ENCODE data around the gene HMCN1.
A peak's percentile ranks its signal among the peaks of the same experiment; 100 is the strongest.
"Not testable (repeated sequence)": the region's sequence is repeated elsewhere in the genome, so short reads cannot be mapped to it uniquely, and the experiment has no call there.

HMCN1 gene

DNA sequence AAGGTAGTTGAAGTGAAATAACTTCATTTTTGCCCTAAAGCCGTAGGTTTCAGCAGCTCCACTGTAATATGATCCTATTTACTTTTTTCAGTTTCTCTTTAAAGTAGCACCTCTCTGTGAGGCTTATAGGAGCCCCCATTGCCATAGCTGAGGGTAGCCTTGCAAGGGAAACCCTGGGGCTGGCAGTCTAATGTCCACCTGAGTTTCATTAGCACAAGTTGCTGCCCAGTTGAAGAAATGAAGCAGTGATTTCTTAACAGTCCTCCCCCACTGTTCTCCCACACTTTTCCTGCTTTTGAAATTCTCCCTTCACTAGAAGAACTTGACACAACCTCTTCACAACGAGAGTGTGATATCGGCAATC, 1.5 kb downstream of the HMCN1 start:
- DNase-seq (ENCODE audit: low read depth, low spot score): no peak
- H3K27ac ChIP-seq: no peak overlapping the region

GRCh38 chr1:185739967-185740366, 5.8 kb downstream of the HMCN1 start:
- no peak overlapping the region for H3K27ac ChIP-seq
- no peak for DNase-seq (ENCODE audit: low read depth, low spot score)

DNA sequence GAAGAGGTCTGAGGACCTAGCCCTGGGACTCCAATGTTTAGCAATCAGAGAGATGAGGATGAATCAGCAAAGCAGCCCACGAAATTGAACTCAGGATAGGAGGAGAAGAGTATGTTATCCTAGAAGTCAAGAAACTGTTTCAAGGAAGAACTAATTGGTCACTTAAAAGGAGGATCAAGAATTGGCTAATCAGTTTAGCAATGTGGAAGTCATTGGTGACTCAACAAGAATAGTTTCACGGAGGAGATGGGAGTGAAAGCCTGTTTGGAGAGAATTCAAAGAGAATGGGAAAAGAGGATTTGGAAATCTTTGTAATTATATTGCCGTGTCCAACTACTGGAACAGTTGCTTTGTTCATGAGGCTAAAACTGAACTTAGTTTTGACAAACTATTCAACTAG, 7.4 kb downstream of the HMCN1 start:
- no peak overlapping the region for H3K27ac ChIP-seq

DNA sequence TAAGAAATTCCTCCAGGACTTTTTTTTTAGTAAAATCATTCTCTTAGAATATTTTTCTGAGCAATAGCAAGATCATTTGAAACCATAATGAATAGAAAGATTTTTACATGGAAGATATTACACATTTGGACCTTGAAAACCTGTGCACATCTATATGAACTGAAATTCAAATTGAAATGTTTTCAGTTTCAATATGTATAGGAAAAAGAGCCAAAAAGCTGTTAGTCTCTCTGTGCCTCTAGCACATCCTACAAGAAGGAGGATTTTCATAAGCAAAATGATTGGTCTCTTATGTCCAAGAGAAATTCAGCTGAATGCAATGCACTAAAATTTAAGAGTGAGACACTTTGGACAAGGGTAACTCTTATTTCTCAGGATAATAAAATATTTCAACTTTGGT, 8.2 kb downstream of the HMCN1 start:
- no peak for DNase-seq (ENCODE audit: low read depth, low spot score)

More for the DNA sequence above, 7.4 kb downstream of the HMCN1 start:
- DNase-seq (ENCODE audit: low read depth, low spot score): no peak

GRCh38 chr1:185745165-185745564, 11.0 kb downstream of the HMCN1 start:
- DNase-seq (ENCODE audit: low read depth, low spot score): no peak

More for the DNA sequence above, 8.2 kb downstream of the HMCN1 start:
- no peak overlapping the region for H3K27ac ChIP-seq

GRCh38 chr1:185759061-185759460, 24.9 kb downstream of the HMCN1 start:
- no peak overlapping the region for H3K27ac ChIP-seq
- no peak for DNase-seq (ENCODE audit: low read depth, low spot score)

More at GRCh38 chr1:185745165-185745564, 11.0 kb downstream of the HMCN1 start:
- H3K27ac ChIP-seq: no peak overlapping the region

DNA sequence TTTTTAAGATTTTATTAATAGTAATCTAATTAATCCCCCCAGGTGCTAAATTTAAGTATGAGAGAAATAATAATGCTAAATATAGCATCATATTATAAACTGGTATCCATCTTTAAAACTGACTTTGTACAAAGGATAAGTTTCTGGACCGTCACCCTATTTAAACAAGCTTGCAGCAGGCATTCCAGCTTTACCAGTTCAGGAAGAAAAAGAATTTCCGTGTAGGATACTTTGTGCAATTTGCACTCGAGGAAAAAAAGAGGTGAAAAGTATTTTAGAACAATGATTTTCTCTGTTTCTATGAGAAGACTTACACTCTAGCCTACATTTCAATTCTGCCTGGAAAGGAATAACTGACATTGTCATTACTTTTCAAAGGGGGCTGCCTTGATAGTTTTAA, 27.6 kb downstream of the HMCN1 start:
- no peak for DNase-seq (ENCODE audit: low read depth, low spot score)
- no peak overlapping the region for H3K27ac ChIP-seq

DNA sequence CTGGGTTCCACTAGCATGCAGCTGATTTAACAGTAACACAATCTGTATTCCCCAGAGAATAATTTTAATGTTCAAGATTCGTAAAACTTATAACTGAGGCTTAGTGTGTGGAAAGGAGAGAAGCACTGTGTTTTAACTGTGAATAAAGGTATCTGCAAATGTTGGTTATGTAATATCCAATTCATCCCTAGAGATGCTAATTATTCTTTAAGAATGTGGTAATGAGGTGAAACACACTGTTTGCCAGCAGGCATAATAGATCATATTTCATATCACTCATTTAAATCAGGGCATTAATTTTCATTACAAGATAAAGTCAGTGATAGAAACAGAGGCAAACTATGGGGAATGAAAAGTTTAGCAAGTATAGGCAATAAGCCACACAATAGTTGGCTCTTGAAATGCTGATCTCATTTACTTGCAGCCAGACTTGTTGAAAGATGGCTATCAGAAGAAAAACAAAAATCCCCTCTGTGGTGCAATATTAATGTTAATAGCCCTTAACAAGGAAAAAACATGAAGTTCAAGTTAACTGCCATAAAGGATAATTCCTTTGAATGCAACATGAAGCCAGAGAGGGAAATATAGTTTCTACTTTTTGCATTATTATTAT, 33.4 kb downstream of the HMCN1 start:
- no peak for DNase-seq (ENCODE audit: low read depth, low spot score)
- no peak overlapping the region for H3K27ac ChIP-seq

- no peak overlapping the region for H3K27ac ChIP-seq
- DNase-seq (ENCODE audit: low read depth, low spot score): peak; percentile 31
These were observed 34.2 kb downstream of the HMCN1 start for GRCh38 chr1:185768371-185768770.

- H3K27ac ChIP-seq: no peak overlapping the region
- DNase-seq (ENCODE audit: low read depth, low spot score): no peak
These were observed 34.9 kb downstream of the HMCN1 start for GRCh38 chr1:185769136-185769535.

DNA sequence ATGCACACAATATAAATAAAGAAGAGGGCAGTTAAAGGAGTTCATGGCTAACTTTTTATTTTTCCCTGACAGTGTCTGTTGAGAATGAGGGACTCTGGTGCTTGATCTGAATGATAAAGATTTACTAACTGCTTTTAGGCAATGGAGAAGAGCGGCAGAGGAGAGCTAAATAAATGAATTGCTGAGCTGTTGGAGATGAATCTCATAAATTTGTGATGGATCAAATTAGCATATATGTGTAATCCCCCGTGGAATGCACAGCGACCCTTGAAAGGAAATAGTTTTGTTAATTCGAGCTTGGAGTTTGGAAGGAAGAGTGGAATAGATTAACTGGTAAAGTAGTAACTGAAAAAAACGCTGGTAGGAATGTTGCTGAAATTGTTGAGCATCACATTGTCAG, 40.2 kb downstream of the HMCN1 start:
- no peak for DNase-seq (ENCODE audit: low read depth, low spot score)
- H3K27ac ChIP-seq: no peak overlapping the region

- DNase-seq (ENCODE audit: low read depth, low spot score): no peak
- no peak overlapping the region for H3K27ac ChIP-seq
These were observed 41.3 kb downstream of the HMCN1 start for GRCh38 chr1:185775501-185775900.

- H3K27ac ChIP-seq: no peak overlapping the region
- no peak for DNase-seq (ENCODE audit: low read depth, low spot score)
These were observed 42.3 kb downstream of the HMCN1 start for GRCh38 chr1:185776522-185776921.

DNA sequence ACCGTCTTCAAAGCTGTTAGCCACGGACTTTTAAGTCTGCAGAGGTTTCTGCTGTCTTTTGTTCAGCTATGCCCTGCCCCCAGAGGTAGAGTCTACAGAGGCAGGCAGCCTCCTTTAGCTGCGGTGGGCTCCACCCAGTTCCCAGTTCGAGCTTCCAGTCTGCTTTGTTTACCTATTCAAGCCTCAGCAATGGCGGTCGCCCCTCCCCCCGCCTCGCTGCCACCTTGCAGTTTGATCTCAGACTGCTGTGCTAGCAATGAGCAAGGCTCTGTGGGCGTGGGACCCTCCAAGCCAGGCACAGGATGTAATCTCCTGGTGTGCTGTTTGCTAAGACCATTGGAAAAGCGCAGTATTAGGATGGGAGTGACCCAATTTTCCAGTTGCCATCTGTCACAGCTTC, 49.7 kb downstream of the HMCN1 start:
- not testable (repeated sequence) for H3K27ac ChIP-seq; DNase-seq (ENCODE audit: low read depth, low spot score)

DNA sequence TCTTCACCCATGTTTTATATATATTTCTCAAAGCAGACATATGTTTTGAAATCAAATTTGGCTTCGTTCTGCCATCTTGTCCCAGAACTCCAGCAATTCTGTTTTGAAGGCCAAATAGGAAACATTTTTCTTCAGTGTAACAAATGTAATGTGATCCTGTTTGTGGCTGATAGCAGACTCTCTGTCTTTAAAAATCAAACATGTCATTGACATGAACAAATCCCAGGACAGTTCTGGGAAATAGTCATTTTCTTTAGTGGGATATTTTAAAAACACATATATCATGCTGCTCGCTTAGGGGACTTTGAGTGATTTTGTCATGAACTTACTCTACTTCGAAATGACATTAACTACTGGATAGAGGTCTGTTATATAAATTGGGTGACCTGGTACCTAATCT, 51.4 kb downstream of the HMCN1 start:
- no peak overlapping the region for H3K27ac ChIP-seq
- no peak for DNase-seq (ENCODE audit: low read depth, low spot score)

DNA sequence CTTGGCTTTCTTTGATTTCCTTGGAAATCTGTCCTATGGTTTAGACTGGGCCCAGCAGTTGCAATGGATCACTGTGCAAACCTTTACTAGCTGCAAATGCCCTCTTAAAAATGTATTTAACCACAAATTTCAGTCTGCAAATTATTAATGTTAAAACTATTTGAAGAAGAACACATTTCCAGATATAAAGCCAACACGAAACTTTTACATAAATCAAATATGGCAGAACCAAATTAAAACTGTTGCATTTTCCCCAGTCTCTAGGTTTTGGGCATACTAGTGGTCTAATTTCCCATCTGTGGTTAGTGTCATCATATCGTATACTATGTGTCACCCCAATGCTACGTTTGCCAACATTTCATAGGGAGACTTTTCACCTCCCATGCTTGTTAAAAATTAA, 52.3 kb downstream of the HMCN1 start:
- no peak for DNase-seq (ENCODE audit: low read depth, low spot score)
- H3K27ac ChIP-seq: no peak overlapping the region

DNA sequence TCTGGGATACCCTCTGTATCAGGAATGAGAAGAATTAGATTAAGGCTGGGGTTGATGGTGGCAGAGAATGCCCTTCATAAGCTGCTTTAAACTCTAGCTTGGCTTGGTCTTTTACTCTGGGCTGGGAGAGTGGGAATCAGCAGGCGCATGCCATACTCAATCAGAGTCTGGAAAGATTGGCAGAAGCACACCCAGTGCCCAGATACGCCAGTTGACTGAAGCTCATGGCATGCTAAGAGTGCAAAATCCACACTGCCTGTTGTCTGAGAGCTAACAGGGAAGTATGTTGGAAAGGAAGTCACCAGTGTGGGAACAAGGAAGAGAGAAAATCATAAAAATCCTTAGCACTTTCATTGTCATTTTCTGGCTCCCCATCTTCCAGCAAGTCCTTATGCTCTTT, 53.0 kb downstream of the HMCN1 start:
- no peak overlapping the region for H3K27ac ChIP-seq
- no peak for DNase-seq (ENCODE audit: low read depth, low spot score)

GRCh38 chr1:185788386-185788785, 54.2 kb downstream of the HMCN1 start:
- no peak for DNase-seq (ENCODE audit: low read depth, low spot score)
- no peak overlapping the region for H3K27ac ChIP-seq

- DNase-seq (ENCODE audit: low read depth, low spot score): no peak
- no peak overlapping the region for H3K27ac ChIP-seq
These were observed 55.5 kb downstream of the HMCN1 start for GRCh38 chr1:185789501-185790193.

DNA sequence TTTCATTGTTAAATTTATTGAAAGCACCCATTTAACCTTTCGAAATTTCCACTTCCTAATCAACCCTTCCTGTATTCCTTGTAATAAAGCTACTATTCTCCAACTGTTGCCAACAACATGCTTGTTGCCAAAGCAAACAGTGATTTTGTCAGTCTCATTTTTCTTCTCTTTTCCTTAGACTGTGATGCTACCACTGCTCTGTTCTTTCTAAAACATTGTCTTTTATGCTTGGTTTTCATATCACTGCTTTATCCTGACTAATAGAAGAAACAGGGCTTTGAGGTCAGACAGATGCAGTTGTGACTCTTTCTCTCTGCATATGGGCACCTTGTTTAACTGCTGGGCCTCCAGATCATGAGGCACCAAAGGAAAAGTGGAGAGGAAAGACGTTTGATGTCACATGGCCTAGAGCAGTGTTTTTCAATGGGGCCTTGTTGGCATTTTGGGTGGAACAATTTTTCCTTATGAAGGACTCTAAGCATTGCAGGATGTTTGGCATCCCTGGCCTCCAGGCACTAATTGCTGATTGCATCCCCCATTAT, 56.1 kb downstream of the HMCN1 start:
- no peak for DNase-seq (ENCODE audit: low read depth, low spot score)
- no peak overlapping the region for H3K27ac ChIP-seq

- no peak overlapping the region for H3K27ac ChIP-seq
- DNase-seq (ENCODE audit: low read depth, low spot score): no peak
These were observed 57.8 kb downstream of the HMCN1 start for GRCh38 chr1:185792040-185792439.

GRCh38 chr1:185794495-185794894, 60.3 kb downstream of the HMCN1 start:
- not testable (repeated sequence) for H3K27ac ChIP-seq

More at GRCh38 chr1:185794495-185794894, 60.3 kb downstream of the HMCN1 start:
- DNase-seq (ENCODE audit: low read depth, low spot score): not testable (repeated sequence)

Data from epithelial cell of prostate (primary cell).